Stimulated activated CD8-positive, alpha-beta memory T cell treated with anti-CD3 and anti-CD28 coated beads, Interleukin-15, amount 100 ng/mL, for 1 hour (primary cell): Measurements from ENCODE around the gene CTSE.

Source experiments
- DNase-seq: peaks from one replicate; pipeline ENCODE4 v3.0.0-alpha.2; 2020; ENCODE audit warnings: low read depth

CTSE gene

GRCh38 chr1:205991237-205991636 is 32.5 kb downstream of the CTSE start:
- no peak for DNase-seq

GRCh38 chr1:205990226-205990625 is 33.5 kb downstream of the CTSE start:
- no peak for DNase-seq

GRCh38 chr1:205989786-205990185 is 33.9 kb downstream of the CTSE start:
- DNase-seq = no peak

- no peak for DNase-seq
Observed at GRCh38 chr1:205988585-205988995, 35.1 kb downstream of the CTSE start.

GRCh38 chr1:205986861-205987260 is 36.8 kb downstream of the CTSE start:
- no peak for DNase-seq

- DNase-seq = no peak
Observed at GRCh38 chr1:205986292-205986691, 37.4 kb downstream of the CTSE start.

GRCh38 chr1:205985330-205986005 is 38.2 kb downstream of the CTSE start:
- DNase-seq = no peak

GRCh38 chr1:205983925-205984725 is 39.6 kb downstream of the CTSE start:
- DNase-seq = no peak

- no peak for DNase-seq
Observed at GRCh38 chr1:205981257-205981656, 42.4 kb downstream of the CTSE start.

GRCh38 chr1:205980237-205980870 is 43.3 kb downstream of the CTSE start:
- no peak for DNase-seq

- DNase-seq = no peak
Observed at GRCh38 chr1:205979301-205979700, 44.4 kb downstream of the CTSE start.

- no peak for DNase-seq
Observed at GRCh38 chr1:205978676-205979075, 45.0 kb downstream of the CTSE start.

GRCh38 chr1:205977402-205978014 is 46.2 kb downstream of the CTSE start:
- peak; percentile 68 for DNase-seq

GRCh38 chr1:205976708-205977401 is 46.8 kb downstream of the CTSE start:
- no peak for DNase-seq

- DNase-seq = no peak
Observed at GRCh38 chr1:205976036-205976435, 47.7 kb downstream of the CTSE start.

GRCh38 chr1:205975387-205975998 is 48.2 kb downstream of the CTSE start:
- DNase-seq = no peak

- DNase-seq = no peak
Observed at GRCh38 chr1:205974712-205975111, 49.0 kb downstream of the CTSE start.

GRCh38 chr1:205973377-205974232 is 50.1 kb downstream of the CTSE start:
- no peak for DNase-seq

- no peak for DNase-seq
Observed at GRCh38 chr1:205972491-205973168, 51.1 kb downstream of the CTSE start.

- no peak for DNase-seq
Observed at GRCh38 chr1:205972081-205972480, 51.6 kb downstream of the CTSE start.
